KG1 (cell line): Measurements from ENCODE around the gene TMEM30B.
"Not testable (repeated sequence)": the region's sequence is repeated elsewhere in the genome, so short reads cannot be mapped to it uniquely, and the experiment has no call there.

Experiments
- DNase-seq: peaks from one replicate; lab custom pipeline; 2025; lab: John Stamatoyannopoulos, UW

Gene TMEM30B

GRCh38 chr14:61266436-61266835 lies 14.7 kb downstream of the TMEM30B start:
- no peak for DNase-seq

- no peak for DNase-seq
Observed at GRCh38 chr14:61264651-61265050, 16.5 kb downstream of the TMEM30B start.

- DNase-seq = no peak
Observed at GRCh38 chr14:61264010-61264571, 17.0 kb downstream of the TMEM30B start.

GRCh38 chr14:61262082-61262481 lies 19.1 kb downstream of the TMEM30B start:
- DNase-seq = no peak

GRCh38 chr14:61260939-61261776 lies 20.0 kb downstream of the TMEM30B start:
- DNase-seq = no peak

GRCh38 chr14:61258985-61259384 lies 22.2 kb downstream of the TMEM30B start:
- DNase-seq = no peak

- no peak for DNase-seq
Observed at GRCh38 chr14:61257469-61258057, 23.6 kb downstream of the TMEM30B start.

- DNase-seq = no peak
Observed at GRCh38 chr14:61256826-61257468, 24.2 kb downstream of the TMEM30B start.

GRCh38 chr14:61255968-61256367 lies 25.2 kb downstream of the TMEM30B start:
- DNase-seq = no peak

GRCh38 chr14:61254808-61255526 lies 26.2 kb downstream of the TMEM30B start:
- no peak for DNase-seq

GRCh38 chr14:61253064-61253738 lies 27.9 kb downstream of the TMEM30B start:
- peak; percentile 32 for DNase-seq

- DNase-seq = peak; percentile 57
Observed at GRCh38 chr14:61252369-61253063, 28.6 kb downstream of the TMEM30B start.

GRCh38 chr14:61250063-61250462 lies 31.1 kb downstream of the TMEM30B start:
- DNase-seq = no peak

GRCh38 chr14:61247935-61248334 lies 33.2 kb downstream of the TMEM30B start:
- no peak for DNase-seq

GRCh38 chr14:61246721-61247120 lies 34.4 kb downstream of the TMEM30B start:
- no peak for DNase-seq

- DNase-seq = no peak
Observed at GRCh38 chr14:61244009-61244408, 37.1 kb downstream of the TMEM30B start.

- DNase-seq = no peak
Observed at GRCh38 chr14:61240206-61240605, 40.9 kb downstream of the TMEM30B start.

- DNase-seq = not testable (repeated sequence)
Observed at GRCh38 chr14:61239285-61239684, 41.9 kb downstream of the TMEM30B start.

- no peak for DNase-seq
Observed at GRCh38 chr14:61238611-61239245, 42.4 kb downstream of the TMEM30B start.

- DNase-seq = no peak
Observed at GRCh38 chr14:61234215-61234916, 46.8 kb downstream of the TMEM30B start.
